ENCODE data around the gene GPATCH1. TPM values are rescaled to one million over a fixed set of nuclear protein-coding genes. Genes with fewer than 3 reads are reported as not detected.

GPATCH1 gene
- total RNA-seq, 1 donor from 2014 or later = 6.6 TPM

Other genes starting within 250 kb of the GPATCH1 start
- gene SLC7A9, start 211.4 kb upstream of the GPATCH1 start, total RNA-seq = not detected in 2 replicates
- 24.5 and 25.8 TPM in 2 replicates for gene CEP89, start 109.2 kb upstream of the GPATCH1 start, total RNA-seq
- gene FAAP24, start 108.9 kb upstream of the GPATCH1 start, total RNA-seq = 1.6 and 1.9 TPM in 2 replicates
- gene RHPN2, start 16.3 kb upstream of the GPATCH1 start, total RNA-seq = 2.8 and 5.4 TPM in 2 replicates
- not detected in 2 replicates for gene WDR88, start 50.9 kb downstream of the GPATCH1 start, total RNA-seq
- 30.0 and 36.5 TPM in 2 replicates for gene LRP3, start 113.1 kb downstream of the GPATCH1 start, total RNA-seq
- not detected in 2 replicates for gene SLC7A10, start 144.7 kb downstream of the GPATCH1 start, total RNA-seq
- 0.10 and 0.47 TPM in 2 replicates for gene CEBPA, start 221.4 kb downstream of the GPATCH1 start, total RNA-seq

Measured in glomerular endothelial cell (primary cell).